ENCODE results near the gene LCNL1.
A peak's percentile ranks its signal among the peaks of the same experiment; 100 is the strongest.

LCNL1 gene

DNA sequence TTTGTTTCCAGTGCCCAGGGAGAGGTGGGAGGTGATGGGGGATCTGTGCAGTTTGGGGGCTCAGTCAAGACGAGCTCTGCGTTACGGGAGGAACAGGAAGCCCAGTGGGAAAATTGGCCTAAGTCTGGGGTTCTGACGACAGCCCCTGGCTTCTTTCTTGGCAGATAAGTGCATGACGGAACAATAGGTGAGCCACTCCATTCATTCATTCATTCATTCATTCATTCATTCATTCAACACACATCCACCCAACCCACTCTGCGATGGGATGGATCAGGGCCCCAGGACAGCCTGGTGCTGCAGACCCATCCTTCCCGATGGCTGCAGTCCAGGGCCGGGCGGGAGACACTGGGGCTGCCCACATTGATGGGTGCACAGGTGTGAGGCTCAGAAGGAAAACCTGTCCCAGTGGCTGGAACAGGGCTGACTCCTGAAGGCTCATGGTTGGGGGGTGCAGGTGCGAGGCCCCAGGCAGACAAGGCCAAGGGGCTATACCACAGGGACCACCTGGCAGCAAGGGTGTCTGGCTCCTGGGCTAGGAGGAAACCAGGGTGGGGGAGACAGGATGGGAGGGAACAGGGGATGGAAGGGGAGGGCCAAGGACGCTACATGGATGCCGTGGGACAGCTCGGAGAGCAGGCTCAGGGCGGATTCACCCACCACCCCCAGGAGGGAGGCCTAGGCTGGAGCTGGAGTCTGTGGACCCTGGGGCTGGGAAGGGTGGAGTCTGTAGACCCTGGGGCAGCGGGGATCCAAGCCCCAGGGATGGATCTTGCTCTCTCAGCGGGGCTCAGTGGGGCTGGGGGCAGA is 1.9 kb upstream of the LCNL1 start:
- Histone ChIP-seq H3K27ac (ENCODE audit: low read length) (no peak overlapping the region), H3K9me3 (ENCODE audit: control insufficient read depth in 1 of 2, low read length in 2 of 2) (no peaks in the 10 kb centered on the region), H3K4me1 (ENCODE audit: control insufficient read depth in 1 of 2, insufficient read depth in 2 of 2, low read length in 2 of 2) (peaks cover 0 to 21% of the 10 kb centered on the region in 2 donors), H3K27me3 (ENCODE audit: low read depth, low read length) (peaks cover 5% of the 10 kb centered on the region), H3K36me3 (ENCODE audit: control insufficient read depth in 1 of 2, insufficient read depth in 2 of 2, low read length in 2 of 2) (no peaks in the 10 kb centered on the region), H3K4me3 (ENCODE audit: low read depth in 1 of 2, low read length in 2 of 2) (no peak overlapping the region)

DNA sequence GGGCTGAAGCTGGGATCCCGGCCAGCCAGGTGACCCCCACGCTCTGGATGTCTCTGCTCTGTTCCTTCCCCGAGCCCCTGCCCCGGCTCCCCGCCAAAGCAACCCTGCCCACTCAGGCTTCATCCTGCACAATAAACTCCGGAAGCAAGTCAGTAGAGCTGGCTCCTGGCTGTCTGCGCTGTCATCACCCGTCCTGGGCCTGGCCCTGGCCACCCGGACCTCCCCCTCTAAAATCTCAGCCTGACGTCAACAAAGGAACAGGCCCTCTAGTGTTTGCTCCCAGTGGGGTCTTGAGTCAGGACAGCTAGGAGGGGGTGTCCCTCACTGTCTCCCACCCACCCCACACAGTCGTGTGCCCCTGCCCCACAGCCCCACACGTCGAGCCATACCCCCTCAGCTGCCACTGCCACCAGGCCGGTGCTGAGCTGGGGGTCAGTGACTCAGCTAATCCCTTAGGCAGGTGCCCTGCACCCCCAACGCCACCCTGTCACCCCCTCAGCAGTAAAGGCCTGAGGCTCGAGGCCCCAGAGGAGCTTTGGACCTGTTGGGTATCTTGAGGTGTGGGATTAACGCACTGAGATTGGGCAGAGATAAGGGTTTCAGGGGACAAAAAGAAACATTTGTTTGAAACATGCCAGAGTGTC is 1.1 kb upstream of the LCNL1 start:
- Histone ChIP-seq H3K36me3 (ENCODE audit: control insufficient read depth in 1 of 2, insufficient read depth in 2 of 2, low read length in 2 of 2) (no peaks in the 10 kb centered on the region), H3K27me3 (ENCODE audit: low read depth, low read length) (peaks cover 9% of the 10 kb centered on the region), H3K27ac (ENCODE audit: low read length) (no peak overlapping the region), H3K4me1 (ENCODE audit: control insufficient read depth in 1 of 2, insufficient read depth in 2 of 2, low read length in 2 of 2) (peaks cover 0 to 18% of the 10 kb centered on the region in 2 donors), H3K9me3 (ENCODE audit: control insufficient read depth in 1 of 2, low read length in 2 of 2) (no peaks in the 10 kb centered on the region), H3K4me3 (ENCODE audit: low read depth in 1 of 2, low read length in 2 of 2) (no peak overlapping the region)

DNA sequence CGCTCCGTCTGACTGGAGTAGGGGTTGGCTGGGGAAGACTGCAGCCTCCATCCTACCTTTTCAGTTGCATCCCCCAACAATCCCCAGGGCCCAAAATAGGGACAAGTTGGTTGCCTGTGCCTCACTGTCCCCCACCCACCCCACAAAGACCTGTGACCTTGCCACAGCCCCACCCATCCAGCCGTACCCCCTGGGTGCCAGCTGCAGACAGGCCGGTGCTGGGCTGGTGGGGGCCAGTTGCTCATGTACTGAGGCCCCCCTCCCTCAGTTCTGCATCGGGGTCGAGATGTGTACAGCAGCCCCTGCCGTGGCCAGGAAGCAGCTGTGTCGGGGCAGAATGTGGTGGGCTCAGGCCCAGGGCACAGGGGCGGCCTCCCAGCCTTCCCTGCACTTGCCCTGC is 374 bp downstream of the LCNL1 start:
- H3K4me1 ChIP-seq (ENCODE audit: control insufficient read depth in 1 of 2, insufficient read depth in 2 of 2, low read length in 2 of 2) = peaks cover 0 to 6% of the 10 kb centered on the region in 2 donors
- no peak overlapping the region for H3K4me3 ChIP-seq (ENCODE audit: low read depth in 1 of 2, low read length in 2 of 2)
- no peaks in the 10 kb centered on the region for H3K36me3 ChIP-seq (ENCODE audit: control insufficient read depth in 1 of 2, insufficient read depth in 2 of 2, low read length in 2 of 2)
- no peaks in the 10 kb centered on the region for H3K9me3 ChIP-seq (ENCODE audit: control insufficient read depth in 1 of 2, low read length in 2 of 2)
- H3K27me3 ChIP-seq (ENCODE audit: low read depth, low read length) = peaks cover 9% of the 10 kb centered on the region
- H3K27ac ChIP-seq (ENCODE audit: low read length) = no peak overlapping the region

DNA sequence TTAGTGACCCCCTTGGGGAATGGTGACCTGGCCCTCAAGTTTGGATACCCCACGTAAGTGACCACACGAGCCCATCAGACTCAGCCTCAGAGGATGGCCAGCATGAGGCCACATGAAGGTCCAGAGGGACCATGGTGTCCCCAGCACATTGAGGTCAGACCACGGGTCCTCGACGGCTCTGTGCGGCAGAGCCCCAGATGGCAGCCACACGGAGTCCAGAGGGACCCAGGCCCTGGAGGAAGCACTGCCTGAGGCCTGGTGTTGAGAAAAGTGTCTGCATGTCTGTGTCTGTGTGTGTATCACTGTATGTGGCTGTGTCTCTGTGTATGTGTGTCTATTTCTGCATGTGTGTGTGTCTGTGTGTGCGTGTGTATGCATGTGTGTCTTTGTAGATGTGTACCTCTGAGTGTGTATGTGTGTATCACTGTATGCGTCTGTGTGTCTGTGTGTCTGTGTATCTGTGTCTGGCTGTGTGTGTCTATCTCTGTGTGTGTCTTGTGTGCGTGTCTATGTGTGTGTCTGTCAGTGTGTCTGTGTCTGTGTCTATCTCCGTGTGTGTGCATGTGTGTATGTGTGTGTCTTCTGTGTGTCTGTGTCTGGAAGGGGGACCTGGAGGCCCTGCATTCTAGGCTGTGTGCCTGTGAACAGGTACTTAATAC is 992 bp downstream of the LCNL1 start:
- Histone ChIP-seq H3K36me3 (ENCODE audit: control insufficient read depth in 1 of 2, insufficient read depth in 2 of 2, low read length in 2 of 2) (no peaks in the 10 kb centered on the region), H3K27ac (ENCODE audit: low read length) (no peak overlapping the region), H3K4me3 (ENCODE audit: low read depth in 1 of 2, low read length in 2 of 2) (no peak overlapping the region), H3K27me3 (ENCODE audit: low read depth, low read length) (peaks cover 9% of the 10 kb centered on the region), H3K9me3 (ENCODE audit: control insufficient read depth in 1 of 2, low read length in 2 of 2) (no peaks in the 10 kb centered on the region), H3K4me1 (ENCODE audit: control insufficient read depth in 1 of 2, insufficient read depth in 2 of 2, low read length in 2 of 2) (peaks cover 0 to 5% of the 10 kb centered on the region in 2 donors)

DNA sequence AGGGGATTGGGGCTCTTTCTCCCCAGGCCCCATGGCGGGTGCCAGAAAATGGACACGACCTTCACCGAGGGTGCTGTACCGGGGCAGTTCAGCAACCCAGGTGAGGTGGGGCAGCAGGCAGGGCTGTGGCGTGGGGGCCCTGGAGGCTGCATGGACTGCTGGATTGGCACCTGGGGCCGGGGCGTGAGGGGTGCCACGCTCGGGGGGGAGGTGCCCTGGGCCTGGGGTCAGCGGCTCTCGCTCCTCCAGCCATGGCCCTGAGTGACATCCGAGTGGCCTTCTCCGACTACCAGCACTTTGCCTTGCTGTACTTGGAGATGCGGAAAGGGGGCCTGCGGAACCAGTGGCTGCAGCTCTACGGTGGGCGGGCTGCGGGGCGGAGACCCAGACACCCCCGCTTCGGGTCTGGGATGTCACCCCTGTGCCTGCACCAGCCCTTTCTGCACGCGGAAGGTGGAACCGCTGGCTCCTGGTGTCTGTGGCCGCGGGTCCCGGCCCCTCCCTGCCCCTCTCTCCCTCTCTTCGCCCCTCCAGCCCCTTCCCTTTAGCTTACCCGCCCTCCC is 1.8 kb downstream of the LCNL1 start:
- Histone ChIP-seq H3K4me1 (ENCODE audit: control insufficient read depth in 1 of 2, insufficient read depth in 2 of 2, low read length in 2 of 2) (peaks cover 0 to 5% of the 10 kb centered on the region in 2 donors), H3K27ac (ENCODE audit: low read length) (no peak overlapping the region), H3K9me3 (ENCODE audit: control insufficient read depth in 1 of 2, low read length in 2 of 2) (no peaks in the 10 kb centered on the region), H3K4me3 (ENCODE audit: low read depth in 1 of 2, low read length in 2 of 2) (no peak overlapping the region), H3K27me3 (ENCODE audit: low read depth, low read length) (peaks cover 9% of the 10 kb centered on the region), H3K36me3 (ENCODE audit: control insufficient read depth in 1 of 2, insufficient read depth in 2 of 2, low read length in 2 of 2) (no peaks in the 10 kb centered on the region)

DNA sequence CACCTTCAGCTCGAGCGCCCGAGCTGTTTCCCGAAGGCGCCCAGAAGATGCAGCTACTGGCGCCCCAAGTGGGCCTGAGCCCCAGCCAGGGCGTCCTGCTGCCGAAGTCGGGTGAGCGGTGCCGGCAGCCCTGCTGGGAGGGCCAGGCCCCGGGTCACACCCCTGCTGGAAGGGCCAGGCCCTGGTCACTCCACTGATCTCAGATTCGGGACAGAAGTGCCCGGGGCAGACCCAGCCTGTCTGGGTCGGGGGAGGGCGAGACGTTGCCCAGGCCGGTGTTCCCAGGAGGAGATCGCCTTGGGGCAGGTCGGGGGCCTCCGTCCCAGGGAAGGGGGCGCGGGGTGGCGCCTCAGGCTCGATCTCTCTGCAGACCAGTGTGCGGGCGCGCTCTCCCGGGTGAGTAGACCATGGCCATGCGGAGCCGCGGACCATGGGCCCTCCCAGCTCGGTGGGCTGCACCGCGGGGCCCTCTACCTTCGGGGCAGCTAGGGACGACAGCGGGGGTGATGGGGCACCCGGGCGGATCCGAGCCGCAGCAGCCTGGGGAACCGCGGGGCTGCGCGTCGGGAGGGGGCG is 2.3 kb downstream of the LCNL1 start:
- H3K36me3 ChIP-seq (ENCODE audit: control insufficient read depth in 1 of 2, insufficient read depth in 2 of 2, low read length in 2 of 2) = no peaks in the 10 kb centered on the region
- no peak overlapping the region for H3K27ac ChIP-seq (ENCODE audit: low read length)
- H3K27me3 ChIP-seq (ENCODE audit: low read depth, low read length) = peaks cover 9% of the 10 kb centered on the region
- H3K9me3 ChIP-seq (ENCODE audit: control insufficient read depth in 1 of 2, low read length in 2 of 2) = no peaks in the 10 kb centered on the region
- peaks cover 0 to 5% of the 10 kb centered on the region in 2 donors for H3K4me1 ChIP-seq (ENCODE audit: control insufficient read depth in 1 of 2, insufficient read depth in 2 of 2, low read length in 2 of 2)
- H3K4me3 ChIP-seq (ENCODE audit: low read depth in 1 of 2, low read length in 2 of 2) = no peak overlapping the region

DNA sequence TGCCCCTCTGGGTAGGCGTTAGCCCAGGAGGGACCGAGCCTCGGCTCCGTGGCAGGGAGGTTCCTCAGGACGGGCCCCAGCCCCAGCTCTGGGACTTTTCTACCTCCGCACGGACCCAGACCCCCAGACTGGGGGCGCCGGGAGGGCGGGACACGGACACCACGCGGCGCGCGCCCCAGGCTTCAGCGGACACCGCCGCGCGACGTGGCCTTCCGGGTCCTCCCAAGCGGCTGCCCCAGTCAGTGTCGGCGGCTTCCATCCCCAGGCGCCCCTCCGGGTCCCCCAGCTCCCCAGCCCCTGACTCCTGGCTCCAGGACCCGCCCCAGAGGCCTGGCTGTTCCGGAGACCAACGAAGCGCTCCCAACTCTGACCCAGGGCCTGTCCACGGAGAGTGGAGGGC is 3.1 kb downstream of the LCNL1 start:
- H3K4me3 ChIP-seq (ENCODE audit: low read depth in 1 of 2, low read length in 2 of 2) = no peak overlapping the region
- H3K9me3 ChIP-seq (ENCODE audit: control insufficient read depth in 1 of 2, low read length in 2 of 2) = no peaks in the 10 kb centered on the region
- H3K4me1 ChIP-seq (ENCODE audit: control insufficient read depth in 1 of 2, insufficient read depth in 2 of 2, low read length in 2 of 2) = peaks cover 0 to 5% of the 10 kb centered on the region in 2 donors
- no peaks in the 10 kb centered on the region for H3K36me3 ChIP-seq (ENCODE audit: control insufficient read depth in 1 of 2, insufficient read depth in 2 of 2, low read length in 2 of 2)
- H3K27ac ChIP-seq (ENCODE audit: low read length) = no peak overlapping the region
- peaks cover 9% of the 10 kb centered on the region for H3K27me3 ChIP-seq (ENCODE audit: low read depth, low read length)

DNA sequence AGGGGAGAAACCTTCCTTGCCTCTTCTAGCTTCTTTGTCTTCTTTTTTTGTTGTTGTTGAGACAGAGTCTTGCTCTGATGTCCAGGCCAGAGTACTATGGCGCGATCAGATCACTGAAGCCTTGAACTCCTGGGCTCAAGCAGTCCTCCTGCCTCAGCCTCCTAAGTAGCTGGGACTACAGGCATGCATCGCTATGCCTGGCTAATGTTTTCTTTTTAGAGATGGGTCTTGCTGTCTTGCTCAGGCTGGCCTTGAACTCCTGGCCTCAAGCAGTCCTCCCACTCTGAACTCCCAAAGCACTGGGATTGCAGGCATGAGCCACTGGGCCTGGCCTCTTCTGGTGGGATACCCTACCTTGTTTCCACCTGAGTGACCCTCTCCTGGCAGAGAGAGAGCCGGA is 6.1 kb downstream of the LCNL1 start:
- Histone ChIP-seq H3K9me3 (ENCODE audit: control insufficient read depth in 1 of 2, low read length in 2 of 2) (no peaks in the 10 kb centered on the region), H3K4me3 (ENCODE audit: low read depth in 1 of 2, low read length in 2 of 2) (no peak overlapping the region), H3K27ac (ENCODE audit: low read length) (no peak overlapping the region), H3K27me3 (ENCODE audit: low read depth, low read length) (peaks cover 9% of the 10 kb centered on the region), H3K36me3 (ENCODE audit: control insufficient read depth in 1 of 2, insufficient read depth in 2 of 2, low read length in 2 of 2) (peaks cover 0 to 3% of the 10 kb centered on the region in 2 donors), H3K4me1 (ENCODE audit: control insufficient read depth in 1 of 2, insufficient read depth in 2 of 2, low read length in 2 of 2) (peaks cover 0 to 18% of the 10 kb centered on the region in 2 donors)

DNA sequence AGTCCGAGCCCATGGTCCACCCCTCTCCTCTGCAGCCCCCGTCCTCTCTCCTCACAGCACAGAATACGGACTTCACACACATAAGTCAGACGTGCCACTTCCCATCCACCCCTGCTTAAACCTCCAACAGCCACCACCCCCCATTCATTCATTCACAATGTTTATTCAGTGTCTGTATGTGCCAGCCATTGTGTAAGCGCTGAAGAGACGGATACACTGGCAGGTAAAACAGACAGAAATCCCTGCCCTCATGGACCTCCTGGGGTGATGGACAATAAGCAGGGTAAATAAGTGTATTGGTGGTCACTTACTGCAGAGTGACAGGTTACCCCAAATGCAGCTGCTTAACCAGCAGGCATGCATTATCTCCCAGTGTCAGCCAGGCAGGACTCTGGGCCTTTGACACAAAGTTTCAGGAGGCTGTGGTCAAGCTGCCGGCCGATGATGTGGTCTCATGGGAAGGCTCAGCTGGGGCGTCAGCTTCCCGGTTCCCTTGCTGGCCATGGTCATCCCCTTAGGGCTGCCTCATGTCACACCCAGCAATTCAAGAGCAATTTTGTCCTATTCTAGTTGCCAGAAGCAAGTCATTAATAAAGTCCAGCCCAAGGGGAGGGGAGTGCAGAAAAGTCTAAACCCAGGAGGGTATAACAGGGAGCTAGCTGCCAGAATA is 7.6 kb downstream of the LCNL1 start:
- Histone ChIP-seq H3K36me3 (ENCODE audit: control insufficient read depth in 1 of 2, insufficient read depth in 2 of 2, low read length in 2 of 2) (peaks cover 0 to 7% of the 10 kb centered on the region in 2 donors), H3K4me3 (ENCODE audit: low read depth in 1 of 2, low read length in 2 of 2) (no peak overlapping the region), H3K27me3 (ENCODE audit: low read depth, low read length) (peaks cover 5% of the 10 kb centered on the region), H3K27ac (ENCODE audit: low read length) (no peak overlapping the region), H3K9me3 (ENCODE audit: control insufficient read depth in 1 of 2, low read length in 2 of 2) (no peaks in the 10 kb centered on the region), H3K4me1 (ENCODE audit: control insufficient read depth in 1 of 2, insufficient read depth in 2 of 2, low read length in 2 of 2) (peaks cover 0 to 21% of the 10 kb centered on the region in 2 donors)

DNA sequence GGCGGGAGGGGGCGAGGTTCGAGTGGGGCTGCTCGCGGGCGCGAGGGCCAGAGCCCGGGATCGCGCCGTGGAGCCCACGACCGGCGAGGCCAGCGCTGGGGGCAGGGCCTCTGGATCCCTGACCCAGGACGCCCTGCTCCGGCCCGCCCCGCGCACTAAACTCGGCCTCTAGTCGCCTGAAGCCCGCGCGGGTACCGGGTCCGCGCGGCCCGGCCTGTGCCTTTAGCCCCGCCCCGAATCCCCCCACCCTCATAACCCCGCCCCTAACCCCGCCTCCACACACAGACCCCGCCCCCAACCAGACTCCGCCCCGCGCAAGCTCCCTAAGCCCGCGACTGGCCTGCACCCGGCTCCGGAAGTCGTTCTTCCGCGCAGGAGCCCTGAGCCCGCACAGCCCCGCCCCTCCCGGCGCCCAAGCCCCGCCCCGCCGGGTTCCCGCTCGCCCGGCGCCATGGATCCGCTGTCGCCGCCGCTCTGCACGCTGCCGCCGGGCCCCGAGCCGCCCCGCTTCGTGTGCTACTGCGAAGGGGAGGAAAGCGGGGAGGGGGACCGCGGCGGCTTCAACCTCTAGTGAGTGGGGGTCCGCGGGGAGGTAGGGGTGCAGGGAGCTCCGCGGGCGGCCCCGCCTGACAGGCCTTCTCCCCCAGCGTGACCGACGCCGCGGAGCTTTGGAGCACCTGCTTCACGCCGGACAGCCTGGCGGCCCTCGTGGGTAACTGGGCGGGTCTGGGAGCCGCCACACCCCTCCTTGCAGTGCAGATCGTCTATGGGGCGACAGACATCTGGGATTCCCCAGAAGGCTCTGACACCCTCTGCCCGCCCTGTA is 9.4 kb downstream of the LCNL1 start, which contains the start of gene PAXX:
Gene PAXX (plus strand): TSS at position 430 of the 826 bp plus-strand sequence. CDS start 22 bp downstream, at position 452.
- peaks cover 0 to 7% of the 10 kb centered on the region in 2 donors for H3K36me3 ChIP-seq (ENCODE audit: control insufficient read depth in 1 of 2, insufficient read depth in 2 of 2, low read length in 2 of 2)
- peak within 1 kb of the TSS; percentile 16 for H3K27ac ChIP-seq (ENCODE audit: low read length)
- H3K9me3 ChIP-seq (ENCODE audit: control insufficient read depth in 1 of 2, low read length in 2 of 2) = no peaks in the 10 kb centered on the region
- peaks cover 0 to 36% of the 10 kb centered on the region in 2 donors for H3K4me1 ChIP-seq (ENCODE audit: control insufficient read depth in 1 of 2, insufficient read depth in 2 of 2, low read length in 2 of 2)
- H3K4me3 ChIP-seq (ENCODE audit: low read depth in 1 of 2, low read length in 2 of 2) = peak within 1 kb of the TSS; percentile 68 to 69
- peaks cover 5% of the 10 kb centered on the region for H3K27me3 ChIP-seq (ENCODE audit: low read depth, low read length)
